Measurements from ENCODE around the gene CCDC43. TPM values are rescaled to one million over a fixed set of nuclear protein-coding genes. Genes with fewer than 3 reads are reported as not detected.

The CCDC43 gene
- total RNA-seq, 1 experiment from 2014 or later = 34.3 TPM

- no peak overlapping the region for H2BK12ac ChIP-seq (ENCODE audit: insufficient read length, low read depth, low read length)
- no peak overlapping the region for H3T11ph ChIP-seq (ENCODE audit: low read length)
- no peaks in the 10 kb centered on the region for H3K23me2 ChIP-seq (ENCODE audit: insufficient read length, low read depth, low read length, poor library complexity, severe bottlenecking)
- H3K18ac ChIP-seq (ENCODE audit: insufficient read length, low read depth, low read length) = no peak overlapping the region
- DNase-seq = no peak
- no peak overlapping the region for H4K5ac ChIP-seq (ENCODE audit: insufficient read length, low read depth, low read length)
- H3K36me3 Mint-ChIP-seq (ENCODE audit: insufficient read depth in 1 of 3, low read depth in 3 of 3) = no peaks in the 10 kb centered on the region
- H3K9ac ChIP-seq (ENCODE audit: extremely low read depth, insufficient read length, low read length) = no peak overlapping the region
- no peak overlapping the region for H3K27ac Mint-ChIP-seq
- H3K9me3 Mint-ChIP-seq = no peaks in the 10 kb centered on the region
- no peak overlapping the region for H3K4me3 Mint-ChIP-seq
- no peaks in the 10 kb centered on the region for H3K79me1 ChIP-seq (ENCODE audit: insufficient read depth, low read depth, low read length, poor library complexity, severe bottlenecking)
- H3K27ac ChIP-seq (ENCODE audit: insufficient read length, low read depth, low read length) = no peak overlapping the region
- peaks cover 3 to 7% of the 10 kb centered on the region in 2 experiments for H3K4me1 Mint-ChIP-seq
- no peaks in the 10 kb centered on the region for H3K27me3 ChIP-seq (ENCODE audit: insufficient read depth, low read length)
- WGBS (ENCODE audit: extremely low coverage, insufficient read length, low lambda C conversion rate) = no CpG with 5 or more reads among the region's 1 CpG
- TF ChIP-seq CTCF (conservative IDR thresholded peaks at IDR 0.05) = no peak
- no peak overlapping the region for H2BK15ac ChIP-seq (ENCODE audit: low read depth, low read length)
- H4K20me1 ChIP-seq (ENCODE audit: control insufficient read depth, insufficient read depth, insufficient read length) = no peaks in the 10 kb centered on the region
- no peak overlapping the region for H3K14ac ChIP-seq (ENCODE audit: insufficient read depth, low read length)
- no peaks in the 10 kb centered on the region for H3K9me3 ChIP-seq (ENCODE audit: control insufficient read depth, low read depth, low read length)
- no peak overlapping the region for H2BK5ac ChIP-seq (ENCODE audit: insufficient read length, low read length)
- no peak overlapping the region for H2BK20ac ChIP-seq (ENCODE audit: low read depth, low read length, poor library complexity, severe bottlenecking)
- no peak overlapping the region for H4K8ac ChIP-seq (replicated peaks; ENCODE audit: insufficient read length, low read depth, low read length)
- no peak overlapping the region for H3K4ac ChIP-seq (ENCODE audit: low read depth, low read length)
- peaks cover 10% of the 10 kb centered on the region for H3K27me3 Mint-ChIP-seq (ENCODE audit: low read depth)
- no peak overlapping the region for H2AFZ ChIP-seq (ENCODE audit: low read length)
- no peak overlapping the region for H3K23ac ChIP-seq (ENCODE audit: insufficient read length, low read depth, low read length)
- H3K79me2 ChIP-seq (ENCODE audit: insufficient read depth, low read length) = no peaks in the 10 kb centered on the region
- no peak overlapping the region for H2BK120ac ChIP-seq (ENCODE audit: low read depth, low read length, poor library complexity, severe bottlenecking)
- no peak overlapping the region for H3K4me2 ChIP-seq (ENCODE audit: insufficient read depth, insufficient read length, low read length)
- no peak overlapping the region for H2AK5ac ChIP-seq (ENCODE audit: insufficient read length, low read length)
- no peak overlapping the region for H3K56ac ChIP-seq (ENCODE audit: insufficient read length, low read depth, low read length)
- H3K4me1 ChIP-seq (ENCODE audit: insufficient read depth, low read length) = no peaks in the 10 kb centered on the region
- no peak overlapping the region for H4K91ac ChIP-seq (ENCODE audit: insufficient read length, low read depth, low read length)
Observed at GRCh38 chr17:44637066-44637465, 52.5 kb downstream of the CCDC43 start.

All from H9 (cell line).